Superior temporal gyrus (tissue), 1 donor: ENCODE results near the gene KCNQ5.

Experiments
- DNase-seq: peaks from one replicate; pipeline ENCODE4 v3.0.0-alpha.2; 2016; ENCODE audit errors: extremely low spot score

KCNQ5 gene

DNA sequence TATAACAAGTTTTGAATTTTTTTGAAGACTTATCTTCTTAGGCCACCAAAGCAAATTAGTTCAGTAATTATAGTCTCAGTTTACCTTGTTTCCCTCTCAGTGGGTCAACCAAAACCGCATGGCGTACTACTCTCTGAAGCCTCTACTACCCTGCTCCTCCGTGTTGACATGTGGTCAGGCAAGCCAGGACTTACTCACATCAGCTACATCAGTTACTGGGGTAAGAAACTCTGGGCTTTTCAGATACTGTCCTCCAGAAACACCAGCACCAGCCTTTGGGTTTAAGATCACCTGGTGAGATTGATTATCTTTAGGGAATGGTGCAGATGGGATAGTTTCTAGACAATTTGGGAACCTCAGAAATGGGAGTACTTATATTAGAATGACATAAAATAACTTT lies 55.1 kb downstream of the KCNQ5 start:
- no peak for DNase-seq

DNA sequence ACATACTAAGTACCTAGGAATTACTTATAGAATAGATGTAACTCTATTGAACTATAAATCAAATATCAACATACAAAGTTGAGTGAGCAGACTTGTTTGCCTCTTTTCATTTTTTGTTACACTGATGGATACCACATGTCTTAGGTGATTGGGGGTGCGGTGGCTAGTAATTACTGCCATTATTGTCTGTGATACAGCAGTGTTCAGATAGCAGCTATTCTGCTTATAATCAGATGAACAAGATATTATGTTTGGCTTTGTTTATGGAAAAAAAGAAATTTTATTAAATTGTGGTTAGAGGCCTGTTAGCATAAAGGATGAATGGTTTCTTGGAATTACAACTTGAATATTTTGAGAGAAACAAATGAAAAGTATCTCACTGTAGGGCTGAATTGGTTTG lies 55.9 kb downstream of the KCNQ5 start:
- DNase-seq: no peak

DNA sequence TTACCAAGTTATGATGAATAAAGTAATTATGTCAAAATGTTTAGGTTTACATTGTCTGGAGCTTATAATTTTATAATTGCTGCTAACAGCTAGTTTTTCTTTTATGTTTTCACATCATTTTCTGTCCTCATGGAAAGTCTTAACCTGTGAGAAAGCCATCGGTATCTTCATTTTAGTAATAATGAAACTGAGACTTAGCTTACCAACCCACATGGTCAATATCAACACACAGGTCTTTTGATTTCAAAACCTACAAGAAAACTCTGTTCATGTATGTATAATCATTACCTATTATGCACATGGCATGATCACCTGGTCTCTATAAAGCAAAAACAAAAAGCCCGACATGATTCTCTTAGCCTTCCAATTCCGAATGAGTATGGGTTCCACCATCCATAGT lies 61.9 kb downstream of the KCNQ5 start:
- no peak for DNase-seq

DNA sequence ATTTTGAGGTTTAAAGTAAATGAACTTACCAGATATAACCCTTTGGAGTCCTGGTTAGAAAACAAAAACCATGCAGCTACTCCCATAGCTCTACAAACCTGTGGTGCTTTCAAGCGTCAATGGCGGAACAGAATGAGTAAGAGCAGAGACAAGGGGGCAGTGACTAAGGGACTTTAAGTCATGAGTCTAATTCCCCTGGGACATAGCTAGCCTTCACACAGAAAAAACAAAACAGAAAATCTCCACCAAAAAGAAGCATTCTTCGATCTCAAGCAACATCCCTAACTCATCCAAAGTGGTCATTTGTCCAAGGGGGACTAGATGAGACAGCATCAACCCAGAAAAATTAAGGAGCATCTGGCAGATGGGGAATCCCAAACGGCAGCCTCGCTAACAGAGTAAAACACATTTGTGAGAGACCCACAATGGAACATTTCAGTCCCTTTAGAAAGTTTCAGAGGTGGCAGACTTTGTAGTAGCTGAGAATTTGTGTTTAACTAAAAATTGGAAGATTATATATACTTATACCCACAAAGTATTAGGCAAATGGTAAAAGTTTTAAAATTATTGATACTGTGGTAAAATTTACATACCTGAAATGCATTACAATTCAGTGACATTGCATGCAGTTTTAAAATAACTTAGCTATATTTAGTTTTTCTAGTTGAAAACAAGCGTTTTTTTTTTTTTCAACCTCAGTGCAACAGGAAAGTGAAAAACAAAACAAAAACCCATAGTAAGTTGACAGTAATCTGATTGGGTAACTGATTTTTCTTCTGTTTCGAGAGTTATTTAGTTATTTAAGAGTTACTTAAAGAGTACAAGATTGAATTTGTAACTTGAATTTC lies 67.5 kb downstream of the KCNQ5 start:
- DNase-seq: no peak

DNA sequence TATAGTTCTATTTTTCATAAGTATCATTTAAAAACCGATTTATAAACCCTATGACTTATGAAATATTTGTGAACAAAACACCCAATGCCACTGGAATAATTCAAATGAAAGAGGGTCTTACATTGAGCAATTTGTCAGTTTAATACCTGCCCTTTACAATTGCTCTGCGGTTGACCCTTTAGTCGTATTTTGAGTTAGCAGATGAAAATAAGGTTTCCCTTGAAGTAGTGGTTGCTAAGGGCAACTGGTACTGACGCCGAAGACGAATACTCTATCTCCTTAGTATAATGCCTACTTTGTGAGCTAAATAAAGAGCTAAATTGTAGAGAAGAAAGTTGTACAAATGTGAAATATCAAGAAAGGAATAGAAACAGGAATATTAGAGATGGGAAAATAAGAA lies 69.4 kb downstream of the KCNQ5 start:
- no peak for DNase-seq

DNA sequence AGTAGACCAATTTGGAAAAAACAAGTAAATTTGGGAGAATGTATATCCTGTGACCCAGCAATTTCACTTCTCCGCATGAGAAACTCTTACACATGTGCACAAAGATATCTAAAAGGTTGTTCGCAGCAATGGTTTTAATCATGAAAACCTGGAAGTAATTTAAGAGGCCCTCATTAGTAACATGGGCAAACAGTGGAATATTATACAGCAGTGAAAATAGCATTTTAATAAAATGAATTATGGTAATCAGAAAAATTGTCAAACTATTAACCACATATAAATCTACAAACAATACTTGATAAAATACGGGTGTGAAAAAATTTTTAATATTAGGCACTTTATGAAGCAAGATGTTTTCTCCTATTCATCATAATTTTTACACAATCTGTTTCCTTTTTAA lies 74.2 kb downstream of the KCNQ5 start:
- DNase-seq: no peak

DNA sequence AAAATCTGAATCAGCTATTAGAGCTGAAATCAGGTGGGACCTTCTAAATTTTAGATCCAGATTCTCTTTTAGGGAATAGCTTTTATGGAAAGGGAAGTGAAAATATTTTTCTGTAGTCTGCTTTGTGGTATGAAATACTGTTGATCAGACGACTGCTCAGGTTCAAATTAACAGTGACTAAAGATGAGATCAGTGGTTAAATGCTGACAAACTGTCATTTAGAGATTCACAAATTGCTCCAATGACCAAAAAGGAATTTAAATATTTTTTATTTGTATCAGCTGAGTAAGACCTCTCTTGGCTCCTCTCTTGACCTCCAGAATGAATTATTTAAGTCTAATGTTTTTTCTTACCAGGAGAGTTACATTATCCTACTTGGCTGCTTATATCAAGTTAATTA lies 77.3 kb downstream of the KCNQ5 start:
- DNase-seq: no peak

DNA sequence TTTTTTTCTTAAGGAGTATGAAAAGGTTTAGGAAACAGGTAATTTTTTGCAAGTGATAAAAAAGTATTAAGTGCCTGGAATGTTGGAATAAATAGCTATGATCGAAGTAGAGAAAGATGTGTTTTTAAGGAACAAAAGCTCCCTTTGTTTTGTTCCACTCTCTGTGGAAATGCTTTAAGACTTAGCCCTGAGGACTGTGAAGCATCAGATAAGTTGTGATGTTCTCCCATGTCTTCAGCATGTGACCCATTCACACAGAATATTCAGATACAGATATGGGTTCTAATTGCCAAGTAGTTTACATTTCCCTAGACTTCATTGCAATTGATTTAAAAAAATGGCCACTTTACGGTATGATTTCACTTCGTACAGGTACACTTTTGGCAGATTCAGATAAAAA lies 80.6 kb downstream of the KCNQ5 start:
- DNase-seq: no peak

DNA sequence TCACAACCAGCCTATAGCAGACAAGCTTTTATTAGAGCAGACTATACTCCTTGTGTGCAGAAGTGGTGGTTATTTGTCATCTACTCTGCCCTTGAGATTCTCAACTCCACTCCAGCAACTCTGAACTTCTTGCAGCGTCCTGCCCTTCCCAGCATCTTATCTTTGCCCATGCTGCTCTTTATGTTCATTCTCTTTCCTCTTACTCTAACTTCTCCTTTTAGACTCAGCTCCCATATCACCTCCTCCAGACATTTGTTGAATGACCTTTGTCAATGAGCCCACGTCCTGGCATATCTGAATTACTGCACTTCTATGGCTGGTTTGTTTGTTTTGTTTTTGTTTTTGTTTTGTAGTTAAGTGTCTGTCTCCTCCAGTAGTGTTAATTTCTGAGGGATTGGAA lies 81.2 kb downstream of the KCNQ5 start:
- no peak for DNase-seq

DNA sequence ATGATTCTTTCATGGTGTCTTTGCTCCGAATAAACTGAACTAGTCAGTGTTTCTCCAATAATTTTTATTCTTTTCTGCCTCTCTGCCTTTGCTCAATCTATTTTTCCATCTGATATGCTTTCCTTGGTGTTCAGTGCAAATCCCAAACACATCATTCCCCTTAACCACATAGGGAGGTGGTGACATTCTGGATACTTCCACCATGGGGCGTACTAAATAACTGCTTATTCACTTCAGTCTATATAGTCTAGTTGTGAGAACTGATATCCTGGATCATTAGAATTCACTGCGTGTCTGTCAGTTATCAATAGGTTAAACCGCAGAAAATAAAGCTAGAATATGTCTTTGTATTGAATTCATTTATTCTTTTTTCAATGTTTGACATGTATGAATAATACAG lies 83.1 kb downstream of the KCNQ5 start:
- no peak for DNase-seq

DNA sequence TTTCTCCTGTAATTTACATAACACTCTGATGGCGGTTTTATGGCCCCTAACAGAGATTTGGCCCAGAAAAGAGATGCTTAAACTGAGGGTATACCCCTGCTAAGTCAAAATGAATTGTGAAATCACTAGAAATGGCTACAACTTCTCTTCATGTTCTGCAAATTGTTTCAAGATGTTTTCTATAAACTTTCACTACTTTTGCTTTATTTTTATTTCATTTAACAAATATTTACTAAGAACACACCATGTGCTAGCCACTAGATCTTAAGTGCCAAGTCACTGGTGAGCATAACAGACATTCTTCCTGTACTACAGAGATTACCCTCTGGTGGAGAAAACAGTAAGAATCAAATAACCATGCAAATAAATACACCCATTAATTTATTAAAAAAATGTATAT lies 87.6 kb downstream of the KCNQ5 start:
- no peak for DNase-seq

DNA sequence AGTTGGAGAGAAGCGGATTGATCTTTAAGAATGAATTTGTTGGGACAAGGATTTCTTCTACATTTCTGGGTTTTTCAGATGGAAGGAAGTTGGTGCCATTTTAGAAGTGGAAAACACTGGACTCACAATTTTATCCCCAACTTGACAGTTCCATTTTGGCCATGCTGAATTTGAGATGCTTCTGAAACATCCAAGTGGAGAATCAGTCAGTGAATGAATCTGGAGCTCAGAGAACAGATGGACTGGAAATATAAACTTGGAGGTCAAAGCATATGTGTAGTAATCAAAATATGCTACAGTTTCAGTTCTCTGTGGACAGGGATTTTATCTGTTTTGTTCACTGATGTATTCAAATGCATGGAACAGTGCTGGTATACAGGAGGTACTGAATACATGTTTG lies 89.9 kb downstream of the KCNQ5 start:
- no peak for DNase-seq

DNA sequence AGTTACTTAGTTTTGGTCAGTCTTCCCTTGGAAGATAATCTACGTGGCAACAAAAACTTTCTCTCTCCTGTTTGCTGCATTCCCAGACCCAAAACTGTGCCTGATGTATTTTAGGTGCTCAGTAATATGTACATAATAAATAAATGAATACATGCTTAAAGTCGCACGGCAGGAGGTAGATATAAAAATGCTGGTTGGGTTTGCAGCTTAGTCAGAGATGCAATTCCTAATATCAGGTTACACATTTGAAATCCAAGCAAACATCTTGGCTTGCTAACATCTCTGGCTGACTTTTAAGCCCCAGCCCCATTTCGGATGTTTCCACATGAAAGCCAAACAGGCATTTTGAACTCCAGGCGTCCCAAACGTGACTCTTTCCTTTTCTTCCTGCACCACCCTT lies 91.0 kb downstream of the KCNQ5 start:
- DNase-seq: no peak

DNA sequence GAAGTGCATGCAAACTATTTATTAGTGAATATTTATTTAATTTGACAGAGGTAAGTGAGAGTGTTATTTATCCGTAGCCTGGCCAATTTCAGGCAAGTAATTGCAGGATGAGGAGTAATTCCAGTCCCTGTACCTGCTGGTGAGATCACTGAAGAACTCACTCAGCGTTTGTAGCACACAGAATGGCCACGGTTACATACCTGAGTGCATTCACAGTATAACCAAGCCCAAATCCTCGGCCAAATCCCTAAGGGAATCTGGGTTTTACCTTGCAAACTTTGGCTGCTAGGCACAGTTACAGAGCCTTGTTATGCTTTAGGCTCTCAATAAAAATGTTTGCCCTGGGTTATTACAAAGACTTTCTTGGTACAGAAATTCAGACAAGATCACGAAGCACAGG lies 93.3 kb downstream of the KCNQ5 start:
- DNase-seq: no peak

DNA sequence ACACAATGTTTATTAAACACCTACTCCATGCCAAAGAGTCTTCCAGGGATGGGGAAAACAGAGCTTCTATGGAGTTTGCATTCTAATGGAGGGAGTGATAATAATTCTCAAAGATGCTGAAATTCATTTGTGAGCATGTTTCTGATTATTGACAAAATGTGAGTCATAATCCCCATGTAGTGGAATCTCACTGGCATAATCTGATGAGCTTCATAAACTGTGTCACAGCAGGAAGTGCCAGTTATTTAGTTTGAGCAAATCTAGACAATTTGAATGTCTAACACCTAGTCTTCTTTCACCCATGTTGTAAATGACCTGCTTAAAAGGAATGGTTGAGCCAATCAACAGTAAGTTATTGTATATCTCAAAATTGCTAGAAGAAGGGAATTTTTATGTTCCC lies 95.1 kb downstream of the KCNQ5 start:
- DNase-seq: no peak

DNA sequence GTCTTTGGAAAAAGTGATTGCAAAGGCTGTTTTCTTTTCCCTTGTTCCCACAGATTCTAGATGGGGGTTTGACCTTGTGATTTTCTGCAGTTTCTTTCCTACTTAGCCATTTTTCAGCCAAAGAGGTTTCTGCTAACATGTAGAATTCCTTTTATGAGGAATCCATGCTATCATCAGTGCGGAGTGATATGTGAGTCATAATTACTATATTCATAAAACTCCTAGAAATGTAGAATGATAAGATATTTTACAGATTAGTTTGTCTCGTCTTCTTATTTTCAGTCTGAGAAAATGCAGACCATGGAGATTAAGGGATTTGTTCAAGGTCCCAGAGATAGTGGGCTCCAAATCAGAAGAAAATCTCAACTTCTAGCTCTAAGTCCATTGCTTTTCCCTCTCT lies 98.6 kb downstream of the KCNQ5 start:
- no peak for DNase-seq

DNA sequence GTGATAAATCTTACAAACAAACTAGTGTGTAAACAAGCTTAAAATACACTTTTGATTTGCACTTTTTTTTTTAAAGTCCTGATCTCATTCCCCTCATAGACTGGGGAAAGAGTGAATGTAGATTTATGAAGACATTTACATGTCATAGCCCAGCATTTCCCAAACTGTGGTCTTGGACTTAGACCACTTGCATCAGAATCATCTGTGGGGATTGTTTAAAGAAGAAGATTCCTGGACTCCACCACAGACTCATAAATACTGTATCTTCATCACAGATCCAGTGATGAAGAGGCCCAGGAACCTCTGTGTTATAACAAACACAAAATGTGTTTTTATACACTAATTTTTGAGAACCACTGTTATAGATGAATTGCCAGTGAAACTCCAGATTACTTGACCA lies 99.5 kb downstream of the KCNQ5 start:
- no peak for DNase-seq

DNA sequence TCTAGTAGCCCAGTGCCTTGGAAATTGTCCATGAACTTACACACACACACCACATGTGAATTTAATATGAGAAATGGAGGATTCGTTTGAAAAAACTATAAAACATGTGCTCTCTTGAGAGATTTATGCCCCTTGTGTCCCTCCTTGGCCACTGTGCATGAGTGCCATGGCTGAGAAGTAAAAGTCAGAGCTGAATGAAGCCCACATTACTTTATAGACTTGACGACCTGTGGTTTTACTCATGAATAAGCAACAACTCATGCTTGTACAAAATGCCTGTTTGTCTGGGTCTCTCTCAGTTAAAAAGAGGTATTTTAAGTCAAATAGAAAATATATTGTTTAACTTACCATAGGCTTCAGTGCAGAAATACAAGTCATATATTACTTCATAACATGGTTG lies 102.7 kb downstream of the KCNQ5 start:
- no peak for DNase-seq

DNA sequence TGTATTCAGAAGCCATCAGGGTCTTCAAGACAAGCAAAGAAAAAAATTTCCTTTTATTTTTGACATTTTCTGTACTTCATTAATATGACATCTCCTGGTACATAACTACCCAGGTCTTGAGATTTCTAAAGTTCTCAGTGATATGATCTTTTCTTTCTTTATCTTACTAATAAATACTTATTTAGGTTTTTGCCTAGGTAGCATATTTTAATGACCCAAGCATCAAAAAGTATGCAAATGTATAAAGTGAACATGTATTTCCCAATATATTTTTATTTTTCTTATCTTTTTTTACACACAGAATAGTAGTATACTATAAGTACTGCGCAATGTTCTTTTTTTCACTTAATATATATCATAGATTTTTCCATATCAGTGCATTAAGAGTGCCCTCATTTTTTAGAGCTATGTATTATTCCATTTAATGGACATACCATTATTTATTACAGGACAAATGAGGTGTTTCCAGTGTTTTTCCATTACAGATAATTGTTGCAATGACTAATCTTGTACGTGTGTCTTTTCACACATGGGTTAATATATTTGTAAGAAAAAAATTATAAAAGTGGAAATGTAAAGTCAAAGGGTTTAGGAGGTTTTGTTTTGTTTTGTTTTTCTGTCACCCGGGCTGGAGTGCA lies 107.0 kb downstream of the KCNQ5 start:
- no peak for DNase-seq

DNA sequence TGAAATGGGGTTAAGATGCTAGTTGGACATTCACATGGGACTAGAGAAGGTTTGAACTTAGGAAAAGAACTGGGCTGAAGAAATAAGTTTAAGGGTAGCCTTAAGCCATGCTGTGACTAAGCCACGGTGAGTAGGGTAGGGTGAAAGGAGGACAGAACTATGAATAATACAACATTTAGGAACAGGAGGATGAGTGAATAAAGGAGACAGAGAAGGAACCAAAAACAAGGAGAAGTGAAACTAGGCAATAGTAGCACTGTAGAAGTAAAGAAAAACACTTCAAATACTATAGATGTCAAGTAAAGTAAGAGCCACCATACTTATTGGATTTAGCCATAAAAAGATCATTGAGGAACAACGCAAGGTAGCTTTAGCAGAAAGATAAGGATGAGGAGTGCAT lies 111.2 kb downstream of the KCNQ5 start:
- no peak for DNase-seq

DNA sequence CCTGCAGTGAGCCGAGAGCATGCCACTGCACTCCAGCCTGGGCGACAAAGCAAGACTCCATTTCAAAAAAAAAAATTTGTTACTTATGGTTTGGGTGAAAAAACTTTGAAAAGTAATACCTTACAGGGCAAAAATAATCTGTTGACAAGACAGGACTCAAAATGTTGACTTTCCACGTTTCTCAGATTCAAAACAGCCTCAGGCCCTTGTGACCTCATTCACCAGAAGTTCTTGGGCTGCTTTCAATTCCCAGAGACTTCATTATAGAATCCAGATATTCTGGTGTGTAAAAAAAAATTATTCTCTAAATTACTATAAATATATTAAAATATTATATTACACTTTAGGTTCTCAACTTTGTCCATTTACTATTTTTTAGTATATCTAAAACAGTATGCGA lies 116.2 kb downstream of the KCNQ5 start:
- DNase-seq: no peak

DNA sequence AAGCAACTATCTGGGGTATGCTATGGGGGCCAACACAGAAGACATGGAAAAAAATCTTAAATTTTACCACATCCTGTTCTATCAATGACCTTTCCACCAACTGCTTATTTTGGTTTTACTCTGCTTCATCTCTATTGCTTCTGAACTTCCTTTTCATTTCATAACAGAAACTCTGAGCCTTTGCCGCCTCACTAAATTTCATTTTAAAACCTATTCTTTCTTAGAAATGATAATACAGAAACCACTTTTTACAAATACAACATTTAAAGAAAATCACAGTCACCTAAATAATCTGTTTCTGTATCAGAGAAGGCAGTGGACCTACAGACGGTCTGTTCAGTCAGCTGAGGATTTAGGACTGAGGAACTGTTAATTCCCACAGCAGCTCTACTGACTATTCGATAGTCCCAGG lies 117.5 kb downstream of the KCNQ5 start:
- DNase-seq: no peak

DNA sequence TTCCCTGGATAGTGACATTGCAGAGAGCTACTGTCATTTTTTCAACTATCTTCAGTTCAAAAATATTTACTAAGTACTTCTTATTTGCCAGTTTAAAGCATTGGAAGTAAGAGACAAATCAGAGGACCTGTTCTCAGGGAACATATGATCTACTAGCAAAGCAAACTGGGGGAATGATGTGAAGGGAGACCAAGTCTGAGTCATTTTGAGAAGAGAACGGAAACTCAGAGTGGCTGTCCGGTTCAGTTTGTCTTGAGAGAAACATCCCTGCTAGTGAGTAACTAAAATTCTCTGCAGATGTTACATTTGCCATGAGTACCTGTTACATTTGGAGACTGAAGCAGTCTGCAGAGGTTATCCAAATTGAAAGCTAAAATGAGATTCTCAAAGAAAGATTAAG lies 118.3 kb downstream of the KCNQ5 start:
- no peak for DNase-seq

DNA sequence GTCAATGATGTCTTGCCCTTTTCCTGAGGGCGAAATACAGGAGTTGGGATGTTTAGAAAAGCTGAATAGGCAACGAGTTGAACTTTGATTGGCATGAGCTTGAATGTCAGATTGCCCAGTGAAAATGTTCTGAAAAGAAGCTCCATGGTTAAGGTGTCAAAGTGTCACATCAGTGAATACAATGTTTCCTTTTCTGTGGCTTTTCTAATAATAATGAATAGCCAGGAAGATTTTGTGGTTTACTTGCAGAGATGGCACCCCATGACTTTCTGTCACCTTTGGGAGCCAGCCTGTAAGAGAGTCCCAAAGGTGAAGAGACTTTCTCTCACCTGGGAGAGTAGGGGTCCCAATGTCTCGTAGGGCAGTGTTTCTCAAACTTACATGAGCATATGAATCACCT lies 119.2 kb downstream of the KCNQ5 start:
- DNase-seq: no peak
